Measurements from ENCODE around the gene TEN1.

TEN1 gene

DNA sequence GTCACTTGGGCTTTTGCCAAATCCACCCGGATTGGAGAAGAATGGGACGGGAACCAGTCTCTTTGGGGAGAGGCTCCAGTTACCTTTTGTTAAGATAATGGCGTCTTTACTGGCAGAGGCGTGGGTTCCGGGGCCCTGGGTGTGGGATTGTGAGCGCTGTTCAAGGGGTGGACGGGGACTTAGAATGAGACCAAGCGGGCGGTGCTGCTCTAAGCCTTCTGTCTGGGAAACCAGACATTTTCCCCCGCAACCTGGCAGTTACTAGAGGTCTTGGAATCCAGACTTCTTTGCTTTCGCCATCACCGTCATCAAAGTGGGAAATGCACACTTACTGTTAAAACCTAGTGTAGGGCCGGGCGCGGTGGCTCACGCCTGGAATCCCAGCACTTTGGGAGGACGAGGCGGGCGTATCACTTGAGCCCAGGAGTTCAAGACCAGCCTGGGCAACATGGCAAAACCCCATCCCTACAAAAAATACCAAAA is 706 bp downstream of the TEN1 start:
- DNase-seq, result no peak

DNA sequence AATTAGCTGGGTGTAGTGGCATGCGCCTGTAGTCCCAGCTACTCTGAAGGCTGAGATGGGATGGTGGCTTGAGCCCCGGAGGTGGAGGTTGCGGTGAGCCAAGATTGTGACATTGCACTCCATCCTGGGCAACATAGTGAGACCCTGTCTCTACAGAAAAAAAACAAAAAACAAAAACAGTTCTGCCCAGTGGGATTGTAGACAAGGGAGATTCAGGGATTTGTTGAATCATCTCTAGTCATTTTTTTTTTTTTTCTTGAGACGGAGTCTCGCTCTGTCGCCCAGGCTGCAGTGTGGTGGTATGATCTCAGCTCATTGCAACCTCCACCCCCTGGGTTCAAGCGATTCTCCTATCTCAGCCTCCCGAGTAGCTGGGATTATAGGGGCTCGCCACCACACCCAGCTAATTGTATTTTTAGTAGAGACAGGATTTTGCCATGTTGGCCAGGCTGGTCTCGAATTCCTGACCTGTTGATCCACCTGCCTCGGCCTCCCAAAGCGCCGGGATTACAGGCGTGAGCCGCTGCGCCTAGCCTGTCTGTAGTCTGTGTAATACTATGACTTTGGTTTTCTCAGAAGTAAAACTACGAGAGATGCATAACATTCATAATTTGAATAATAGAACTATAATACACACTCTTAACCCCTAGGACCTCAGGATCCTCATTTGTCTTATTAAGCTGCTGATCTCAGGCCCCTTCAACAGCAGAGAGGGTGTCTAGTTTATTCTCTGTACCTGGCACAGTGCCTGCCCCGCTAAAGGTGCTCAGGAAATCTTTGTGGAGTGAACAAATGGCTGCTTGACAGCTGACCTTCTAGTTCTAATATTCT is 1.4 kb downstream of the TEN1 start:
- DNase-seq, result no peak

DNA sequence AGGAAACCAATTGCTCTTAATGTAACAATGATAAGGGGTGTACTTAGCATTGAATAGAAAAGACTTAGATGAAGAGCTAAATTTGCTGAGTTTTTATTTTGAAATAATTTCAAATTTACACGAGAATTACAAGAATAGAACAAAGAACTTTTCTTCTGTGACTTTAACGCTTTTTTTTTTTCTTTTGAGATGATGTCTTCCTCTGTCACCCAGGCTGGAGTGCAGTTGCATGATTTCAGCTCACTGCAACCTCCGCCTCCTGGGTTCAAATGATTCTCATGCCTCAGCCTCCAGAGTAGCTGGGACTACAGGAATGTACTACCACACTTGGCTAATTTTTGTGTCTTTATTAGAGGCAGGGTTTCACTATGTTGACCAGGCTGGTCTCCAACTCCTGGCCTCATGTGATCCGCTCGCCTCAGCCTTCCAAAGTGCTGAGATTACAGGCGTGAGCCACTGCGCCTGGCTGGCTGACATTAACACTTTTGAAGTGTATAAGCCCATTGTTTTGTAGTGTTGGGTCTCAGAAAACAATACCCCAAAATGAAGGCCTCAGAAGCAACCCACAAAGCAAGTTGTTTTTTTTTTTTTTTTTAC is 2.1 kb downstream of the TEN1 start:
- DNase-seq, result no peak

DNA sequence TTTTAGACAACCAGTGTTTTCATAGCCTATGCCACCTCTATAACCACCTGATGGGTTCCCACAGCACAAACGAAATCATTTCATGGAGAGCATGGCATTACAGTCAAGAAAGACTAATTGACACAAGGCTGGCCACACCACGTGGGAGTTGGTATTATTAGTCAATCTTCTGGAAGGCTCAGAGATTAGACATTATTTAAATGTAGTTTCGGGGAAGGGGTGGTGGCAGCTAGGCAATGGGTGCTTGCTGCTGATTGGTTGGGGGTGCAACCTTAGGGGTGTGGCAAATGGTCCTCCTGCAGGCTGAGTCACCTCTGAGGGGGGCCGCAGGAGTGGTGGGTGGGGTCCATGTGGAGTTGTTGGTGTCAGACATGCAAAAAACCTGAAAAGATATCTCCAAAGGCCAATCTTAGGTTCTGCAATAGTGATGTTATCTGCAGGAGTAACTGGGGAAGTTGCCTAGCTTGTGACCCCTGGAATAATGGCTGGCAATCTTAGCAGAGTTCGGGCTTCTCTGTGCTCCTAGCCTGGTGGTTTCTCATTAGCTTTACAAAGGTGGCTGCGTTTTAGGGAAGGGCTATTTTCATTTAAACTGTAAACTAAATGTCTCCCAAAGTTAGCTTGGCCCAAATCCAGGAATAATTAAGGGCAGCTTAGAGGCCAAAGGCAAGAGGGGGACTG is 4.6 kb downstream of the TEN1 start:
- no peak for DNase-seq

DNA sequence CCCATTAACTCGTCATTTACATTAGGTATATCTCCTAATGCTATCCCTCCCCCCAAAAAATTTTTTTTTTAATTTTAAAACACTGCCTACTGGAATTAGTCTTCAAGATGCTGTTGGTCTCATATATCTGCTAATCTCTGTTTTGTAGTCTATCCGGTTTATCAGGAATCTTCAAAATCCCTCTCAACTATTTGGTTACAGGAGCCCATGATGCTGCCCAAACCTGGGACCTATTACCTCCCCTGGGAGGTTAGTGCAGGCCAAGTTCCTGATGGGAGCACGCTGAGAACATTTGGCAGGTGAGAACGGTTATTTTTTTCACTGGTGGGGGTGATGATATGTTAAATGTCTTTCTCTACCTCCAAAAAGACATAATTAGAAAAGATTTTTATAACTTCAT is 6.9 kb downstream of the TEN1 start:
- DNase-seq, result no peak

DNA sequence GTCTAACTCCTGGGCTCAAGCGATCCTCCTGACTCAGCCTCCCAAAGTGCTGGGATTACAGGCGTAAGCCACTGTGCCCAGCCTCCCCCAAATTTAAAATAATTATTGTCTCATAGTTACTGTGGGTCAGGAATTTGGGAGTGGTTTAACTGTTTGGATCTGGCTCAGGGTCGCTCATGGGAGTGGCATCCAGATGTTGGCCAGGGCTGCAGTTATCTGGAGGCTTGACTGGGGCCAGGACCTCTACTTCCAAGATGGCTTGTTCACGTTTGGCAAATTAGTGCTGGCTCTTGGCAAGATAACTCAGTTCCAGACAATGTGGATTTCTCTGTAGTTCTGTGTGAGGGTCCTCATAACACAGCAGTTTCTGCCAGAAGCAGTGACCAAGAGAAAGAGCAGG is 8.0 kb downstream of the TEN1 start:
- no peak for DNase-seq

DNA sequence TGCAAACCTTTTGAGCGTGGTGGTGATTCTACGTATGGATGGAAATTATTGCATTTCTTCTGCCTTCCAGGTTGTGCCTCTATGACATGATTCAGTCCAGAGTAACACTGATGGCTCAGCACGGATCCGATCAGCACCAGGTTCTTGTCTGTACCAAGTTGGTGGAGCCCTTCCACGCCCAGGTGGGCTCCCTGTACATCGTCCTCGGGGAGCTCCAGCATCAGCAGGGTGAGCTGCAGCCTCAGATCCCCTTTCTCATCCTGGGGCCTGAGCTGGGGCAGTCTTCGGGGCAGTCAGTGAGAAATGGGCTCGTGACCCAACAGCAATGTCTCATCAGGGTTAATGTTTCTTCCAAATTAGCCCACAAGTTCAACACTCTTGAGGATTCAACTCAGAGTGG is 12.4 kb downstream of the TEN1 start:
- no peak for DNase-seq

DNA sequence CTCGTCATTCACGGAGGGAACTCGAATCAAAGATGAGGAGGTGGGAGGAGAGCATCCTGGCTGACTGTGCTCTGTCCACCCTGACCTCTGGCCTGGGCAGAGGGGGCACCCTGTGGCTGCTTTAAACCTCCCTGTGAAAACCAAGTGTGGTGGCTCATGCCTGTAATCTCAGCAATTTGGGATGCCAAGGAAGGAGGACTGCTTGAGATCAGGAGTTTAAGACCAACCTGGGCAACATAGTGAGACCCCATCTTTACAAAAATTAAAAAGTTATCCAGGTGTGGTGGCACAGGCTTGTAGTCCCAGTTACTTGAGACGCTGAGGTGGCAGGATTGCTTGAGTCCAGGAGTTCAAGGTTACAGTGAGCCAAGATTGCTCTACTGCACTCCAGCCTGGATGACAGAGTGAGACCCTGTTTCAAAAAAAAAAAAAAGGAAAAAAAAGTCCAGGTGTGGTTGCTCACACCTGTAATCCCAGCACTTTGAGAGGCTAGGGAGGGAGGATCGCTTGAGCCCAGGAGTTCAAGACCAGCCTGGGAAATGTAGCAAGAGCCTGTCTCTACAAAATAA is 15.8 kb downstream of the TEN1 start:
- no peak for DNase-seq

DNA sequence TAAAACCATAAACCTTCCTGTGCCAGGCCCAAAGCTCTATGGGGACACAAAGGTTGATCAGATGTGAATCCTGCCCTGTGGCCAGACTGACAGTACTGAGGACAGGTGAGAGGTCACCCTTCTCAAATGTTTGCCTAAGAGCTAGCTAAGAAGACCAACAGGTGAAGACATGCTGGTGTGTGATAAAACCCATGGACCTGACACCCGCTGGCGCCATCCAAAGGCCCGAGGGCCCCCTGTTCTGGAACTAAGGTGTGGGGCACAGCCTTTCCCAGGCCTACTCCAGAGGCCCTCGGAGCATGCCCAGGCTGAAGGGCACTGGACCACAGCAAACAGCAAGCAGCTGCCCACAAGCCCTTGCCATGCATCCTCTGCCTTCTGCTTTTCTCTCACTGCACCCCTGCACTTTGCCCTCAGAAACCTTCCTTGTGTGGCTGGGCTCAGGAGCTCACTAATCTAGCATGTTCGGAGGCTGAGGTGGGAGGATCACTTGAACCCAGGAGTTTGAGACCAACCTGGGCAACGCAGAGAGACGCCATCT is 16.4 kb downstream of the TEN1 start:
- DNase-seq, result no peak

DNA sequence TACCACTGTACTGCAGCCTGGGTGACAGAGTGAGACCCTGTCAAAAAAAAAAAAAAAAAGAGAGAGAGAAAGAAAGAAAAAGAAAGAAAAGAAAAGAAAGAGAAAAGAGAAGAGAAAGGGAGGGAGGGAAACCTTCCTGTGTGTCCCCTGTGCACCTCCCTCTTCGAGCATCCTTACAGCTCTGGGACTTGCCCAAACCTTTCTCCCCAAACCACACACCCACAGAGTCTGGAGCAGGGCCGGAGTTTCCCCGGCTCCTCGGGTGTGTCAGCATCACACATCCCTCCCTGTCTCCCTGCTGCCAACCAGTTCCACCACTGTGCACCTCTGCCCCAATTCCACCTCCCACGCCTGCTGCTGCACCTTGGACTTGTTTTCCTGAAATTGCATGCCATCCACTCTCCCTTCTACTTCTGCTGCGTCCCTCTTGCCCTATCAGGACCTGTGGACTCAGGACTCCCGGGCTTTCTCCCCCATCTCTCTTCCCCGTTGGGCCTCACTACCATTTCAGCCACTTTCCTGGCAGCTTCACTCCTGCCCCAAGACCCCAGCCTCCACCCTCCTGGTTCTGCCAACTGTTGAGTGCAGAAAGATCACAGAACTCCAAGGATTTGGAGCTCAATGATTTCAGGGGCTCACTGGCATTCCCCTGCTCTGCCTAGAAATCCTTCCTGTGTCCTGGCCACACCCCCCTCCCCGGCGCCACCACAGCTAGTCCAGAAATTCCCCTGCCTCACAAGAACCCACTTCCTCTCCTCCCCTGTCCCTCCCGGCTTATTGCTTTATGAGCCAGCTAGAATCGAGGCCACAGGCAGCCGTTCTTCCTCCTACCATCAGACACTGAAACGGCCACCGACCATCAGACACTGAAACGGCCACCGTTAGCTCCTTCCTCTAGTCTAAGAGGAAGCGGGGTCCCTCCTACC is 17.9 kb downstream of the TEN1 start:
- DNase-seq, result no peak

DNA sequence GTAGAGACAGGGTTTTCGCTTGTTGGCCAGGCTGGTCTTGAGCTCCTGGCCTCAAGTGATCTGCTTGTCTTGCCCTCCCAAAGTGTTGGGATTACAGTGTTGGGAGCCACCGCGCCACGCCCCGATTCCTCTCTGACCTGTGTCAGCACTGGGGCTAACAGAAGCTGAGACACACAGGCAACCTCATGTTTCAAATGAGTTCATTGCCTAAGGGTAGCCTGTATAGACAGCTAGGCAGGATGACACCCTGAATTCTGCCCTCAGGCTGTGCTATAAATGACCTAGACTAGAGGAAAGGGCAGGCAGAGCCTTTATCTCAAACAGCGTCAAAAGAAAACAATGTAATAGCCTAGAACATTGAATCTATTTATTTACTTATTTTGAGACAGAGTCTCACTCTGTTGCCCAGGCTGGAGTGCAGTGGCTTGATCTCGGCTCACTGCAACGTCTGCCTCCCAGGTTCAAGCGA is 19.3 kb downstream of the TEN1 start:
- DNase-seq, result no peak

DNA sequence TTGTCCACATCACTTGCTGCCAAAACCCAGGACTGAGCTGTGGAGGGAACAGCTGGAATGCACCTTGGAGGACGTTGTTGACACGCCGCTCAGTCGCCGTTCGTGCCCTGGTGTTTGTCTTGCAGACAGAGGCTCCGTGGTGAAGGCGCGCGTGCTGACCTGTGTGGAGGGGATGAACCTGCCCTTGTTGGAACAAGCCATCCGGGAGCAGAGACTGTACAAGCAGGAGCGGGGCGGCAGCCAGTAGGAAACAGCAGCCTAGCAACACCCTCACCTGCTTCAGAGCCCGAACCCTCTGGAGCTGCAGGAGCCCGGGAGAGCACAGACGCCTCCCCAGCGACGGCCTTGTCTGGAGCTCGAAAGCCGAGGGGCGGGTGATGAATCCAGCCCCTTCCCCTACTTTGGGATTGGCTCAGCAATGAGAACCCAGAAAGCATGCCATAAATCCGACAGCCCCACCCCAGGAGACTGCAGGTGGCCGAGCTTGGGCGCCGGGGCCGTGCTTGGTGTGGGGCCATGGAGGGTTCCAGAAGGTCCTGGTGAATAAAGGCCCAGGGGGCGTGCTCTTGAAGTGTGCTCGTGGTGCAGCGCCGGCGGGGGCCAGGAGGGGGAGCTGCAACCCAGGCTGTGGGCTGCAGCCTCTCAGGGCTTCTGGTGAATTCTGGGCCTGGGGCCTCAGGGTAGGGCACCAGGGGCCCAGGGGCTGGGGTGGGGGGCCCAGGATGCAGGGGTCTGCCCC is 21.1 kb downstream of the TEN1 start:
- DNase-seq, result peak; percentile 46

DNA sequence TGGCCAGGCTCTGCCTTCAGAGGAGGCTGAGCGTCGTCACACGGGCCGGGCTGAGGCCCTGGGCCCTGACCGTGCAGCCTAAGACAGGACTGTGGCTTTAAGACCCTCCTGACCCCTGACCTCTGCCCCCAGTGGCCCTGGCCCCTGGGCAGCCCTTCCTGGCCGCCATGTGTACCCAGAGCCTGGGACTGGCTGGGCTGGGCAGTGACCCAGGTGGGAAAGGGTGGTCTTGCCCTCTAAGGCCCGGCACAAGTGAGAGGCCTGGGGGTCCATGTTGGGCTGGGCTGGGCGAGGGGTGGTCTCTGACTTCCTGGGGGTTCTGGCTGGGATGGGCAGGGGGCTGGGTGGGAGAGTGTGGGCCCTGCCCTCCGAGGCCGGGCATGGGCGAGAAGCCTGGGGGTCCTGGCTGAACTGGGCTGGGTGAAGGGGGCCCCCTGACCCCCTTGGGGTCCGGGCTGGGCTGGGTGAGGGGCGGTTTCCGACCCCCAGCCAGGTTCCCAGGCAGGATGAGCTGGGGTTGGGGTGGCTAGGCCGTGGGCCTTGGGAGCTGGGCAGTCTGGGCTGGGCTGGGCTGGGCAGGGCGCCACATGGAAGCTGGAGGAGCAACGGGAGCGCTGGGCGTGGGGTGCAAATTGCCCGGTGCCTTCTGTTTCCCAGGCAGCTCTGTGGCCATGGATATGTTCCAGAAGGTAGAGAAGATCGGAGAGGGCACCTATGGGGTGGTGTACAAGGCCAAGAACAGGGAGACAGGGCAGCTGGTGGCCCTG is 21.9 kb downstream of the TEN1 start, which contains the start of gene CDK3:
TSS of gene CDK3 (plus strand) at position 101 of the 767 bp plus-strand sequence. CDS start at position 672, 571 bp downstream.
- no peak for DNase-seq

DNA sequence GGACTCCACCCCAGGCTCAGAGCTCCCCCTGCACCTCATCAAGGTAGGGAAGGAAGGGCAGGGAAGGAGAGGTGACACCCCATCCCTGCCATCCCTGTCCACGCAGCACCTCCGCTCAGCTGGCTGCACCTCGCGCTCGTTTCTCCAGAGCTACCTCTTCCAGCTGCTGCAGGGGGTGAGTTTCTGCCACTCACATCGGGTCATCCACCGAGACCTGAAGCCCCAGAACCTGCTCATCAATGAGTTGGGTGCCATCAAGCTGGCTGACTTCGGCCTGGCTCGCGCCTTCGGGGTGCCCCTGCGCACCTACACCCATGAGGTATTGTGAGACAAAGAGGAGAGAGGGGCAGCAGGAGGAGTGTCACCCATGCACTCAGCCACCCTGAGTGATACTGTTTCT is 23.1 kb downstream of the TEN1 start:
- DNase-seq, result no peak

DNA sequence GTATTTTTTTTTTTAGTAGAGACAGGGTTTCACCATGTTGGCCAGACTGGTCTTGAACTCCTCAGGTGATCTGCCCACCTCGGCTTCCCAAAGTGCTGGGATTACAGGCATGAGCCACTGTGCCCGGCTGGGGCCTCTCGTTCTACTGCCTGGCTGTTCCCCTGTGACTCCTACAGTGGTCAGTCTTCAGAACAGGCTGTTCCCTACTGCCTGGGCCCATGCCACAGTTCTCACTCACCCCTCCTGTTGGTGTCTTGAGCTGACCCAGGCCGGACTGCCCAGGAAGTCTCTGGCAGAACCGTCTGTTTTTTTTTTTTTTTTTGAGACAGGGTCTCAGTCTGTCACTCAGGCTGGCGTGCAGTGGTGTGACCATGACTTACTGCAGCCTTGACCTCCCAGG is 24.9 kb downstream of the TEN1 start:
- no peak for DNase-seq

DNA sequence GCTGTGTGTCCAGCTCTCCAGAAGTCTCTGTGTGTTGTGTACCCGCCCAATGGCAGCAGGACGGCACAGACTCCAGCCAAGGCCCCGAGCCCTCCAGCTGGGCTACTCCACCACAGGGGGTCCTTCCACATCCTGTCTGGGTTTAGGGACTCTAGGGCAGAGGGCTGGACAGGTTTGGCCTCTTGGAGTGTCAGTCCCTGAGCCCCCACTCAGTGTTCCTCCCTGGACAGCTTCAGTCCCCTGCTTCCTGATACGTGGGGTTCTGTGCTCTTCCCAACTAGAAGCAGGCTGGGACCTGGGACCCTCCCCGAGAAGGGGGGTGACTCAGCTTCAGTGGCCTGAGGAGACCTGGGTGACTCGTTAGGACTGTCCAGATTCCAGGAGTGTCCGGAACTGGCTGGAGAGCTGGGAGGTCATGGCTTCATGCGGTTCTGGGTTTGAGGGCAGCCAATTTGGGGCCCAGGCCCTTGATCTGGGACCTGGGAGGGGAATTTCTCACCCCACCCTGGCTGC is 25.8 kb downstream of the TEN1 start:
- no peak for DNase-seq

DNA sequence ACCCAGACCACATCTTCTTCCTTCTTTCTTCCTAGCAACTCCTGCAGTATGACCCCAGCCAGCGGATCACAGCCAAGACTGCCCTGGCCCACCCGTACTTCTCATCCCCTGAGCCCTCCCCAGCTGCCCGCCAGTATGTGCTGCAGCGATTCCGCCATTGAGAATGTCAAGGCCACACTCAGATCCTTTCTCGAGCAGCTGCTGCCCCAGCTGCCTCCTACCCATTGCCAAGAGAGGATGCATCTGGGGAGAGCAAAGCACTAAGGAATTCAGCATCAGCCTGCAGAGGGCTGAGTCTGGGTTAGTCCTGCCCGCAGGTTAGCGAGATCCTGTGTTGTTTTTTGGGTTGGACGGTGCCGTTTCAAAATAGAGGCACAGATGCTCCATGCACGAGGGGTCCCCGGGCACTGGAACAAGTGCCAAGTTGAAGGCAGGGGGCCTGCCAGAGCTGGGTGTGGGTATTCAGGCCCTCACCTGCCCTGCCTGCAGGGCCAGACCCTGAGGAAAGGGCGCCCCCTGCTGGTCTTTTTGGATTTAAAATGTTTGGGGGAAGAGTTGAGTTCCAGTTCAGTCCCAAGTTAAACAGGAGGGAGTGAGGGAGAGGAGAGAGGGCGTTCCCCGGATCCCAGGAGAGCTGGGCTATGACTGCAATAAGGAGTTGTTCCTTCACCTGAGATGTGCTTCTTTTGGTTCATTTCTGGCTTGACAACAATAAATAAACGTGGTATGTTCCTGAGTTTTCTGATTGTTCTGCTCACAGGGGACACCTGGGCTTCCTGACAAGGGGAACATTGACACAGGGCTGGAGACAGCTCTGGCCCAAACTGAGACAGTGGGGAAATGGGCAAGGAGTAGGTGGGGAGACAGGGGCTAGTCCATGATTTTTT is 26.5 kb downstream of the TEN1 start:
- peak; percentile 72 for DNase-seq

DNA sequence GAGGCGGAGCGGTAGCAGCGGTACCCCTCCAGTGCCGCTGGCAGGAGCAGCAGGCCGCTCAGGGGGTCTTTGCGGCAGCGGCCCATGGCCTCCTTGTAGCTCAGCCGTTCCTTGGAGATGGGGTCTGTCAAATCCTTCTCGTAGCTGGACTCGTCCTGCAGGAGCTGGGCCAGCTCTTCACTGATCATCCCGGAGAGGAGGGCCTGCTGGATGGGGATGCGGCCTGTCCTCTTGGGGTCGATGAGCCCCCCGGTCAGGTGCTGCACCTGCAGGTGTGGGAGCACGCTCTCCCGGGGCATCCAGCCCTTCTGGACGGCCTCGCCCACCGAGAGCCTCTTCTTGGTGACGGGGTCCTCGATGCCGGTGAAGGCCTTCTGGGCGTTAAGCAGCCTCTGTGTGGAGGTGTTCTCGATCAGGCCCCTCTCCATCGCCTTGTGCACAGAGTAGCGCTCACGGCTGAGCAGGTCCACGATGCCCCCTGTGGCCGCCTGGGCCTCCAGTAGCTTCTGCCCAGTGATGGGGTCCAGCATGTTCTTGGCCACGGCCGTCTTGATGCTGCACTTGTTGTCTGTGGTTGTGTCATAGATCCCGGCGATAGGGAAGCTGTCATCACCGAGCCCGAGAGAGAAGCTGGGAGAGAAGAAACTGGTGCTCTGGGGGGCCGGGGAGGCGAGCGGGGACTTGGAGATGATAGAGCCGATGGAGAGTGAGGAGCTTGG is 28.2 kb downstream of the TEN1 start:
- no peak for DNase-seq

DNA sequence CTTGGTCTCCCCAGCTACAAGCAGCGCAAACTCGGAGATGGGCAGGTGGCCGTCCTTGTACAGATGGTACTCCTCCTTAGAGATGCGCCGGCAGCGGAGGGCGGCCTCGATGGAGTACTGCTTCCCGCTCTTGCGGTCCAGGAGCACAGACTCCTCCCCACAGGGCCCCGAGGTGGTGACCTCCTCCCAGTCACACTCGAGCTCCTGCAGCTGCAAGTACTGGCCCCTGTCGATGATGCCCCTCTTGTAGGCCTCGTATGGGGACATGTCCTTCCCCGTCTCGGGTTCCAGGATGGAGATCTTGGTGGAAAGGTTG is 28.8 kb downstream of the TEN1 start:
- no peak for DNase-seq

Data from effector CD8-positive, alpha-beta T cell (primary cell).